ENCODE measurements around the gene CLCA2. TPM values are rescaled to one million over a fixed set of nuclear protein-coding genes. Genes with fewer than 3 reads are reported as not detected.

Gene CLCA2
- total and polyA plus RNA-seq, 2 donors (not counting 3 experiments of a cell fraction or from before 2014, with no cell fraction given): 0.01 to 0.11 TPM

- dilution Hi-C loops (cut with MboI; ENCODE audit: extremely low pct_ligation_motif_present, low sequenced_read_pairs) (no loop called here), intact Hi-C loops (cut with micrococcal nuclease) (loop anchor here (5.0 kb wide), 1 partner anchor 37 kb away; the partner anchor contains the start of gene CLCA1)
- Histone ChIP-seq H3K4me1 (ENCODE audit: control insufficient read depth, extremely low read depth, insufficient read depth, low read length) (peaks cover 13% of the 10 kb centered on the region), H3K36me3 (ENCODE audit: control insufficient read depth in 2 of 2, extremely low read depth in 1 of 2, insufficient read depth in 2 of 2, low read length in 2 of 2) (no peaks in the 10 kb centered on the region), H3K79me2 (ENCODE audit: control insufficient read depth, insufficient read depth, low read length) (no peaks in the 10 kb centered on the region), H3K4me3 (replicated peaks in 1 of 3; ENCODE audit: insufficient read depth in 1 of 3, low read depth in 1 of 3, low read length in 3 of 3) (no peak overlapping the region), H3K27me3 (ENCODE audit: control insufficient read depth in 2 of 2, insufficient read depth in 2 of 2, low read length in 2 of 2) (peaks cover 0 to 3% of the 10 kb centered on the region in 2 experiments), H3K9ac (replicated peaks; ENCODE audit: extremely low read depth, insufficient read depth, low read length) (no peak overlapping the region), H3K9me3 (replicated peaks; ENCODE audit: control insufficient read depth, insufficient read depth, low read length) (no peaks in the 10 kb centered on the region), H4K20me1 (replicated peaks; ENCODE audit: control insufficient read depth, extremely low read depth, insufficient read depth, low read length) (no peaks in the 10 kb centered on the region), H3K27ac (ENCODE audit: insufficient read depth, low read depth, low read length) (peak overlapping the region; percentile 40), H2AFZ (ENCODE audit: low read depth, low read length) (peak overlapping the region; percentile 79), H3K4me2 (ENCODE audit: insufficient read depth, low read length) (peak overlapping the region; percentile 9), H3K9me1 (replicated peaks; ENCODE audit: control insufficient read depth, extremely low read depth, insufficient read depth, low read length) (no peaks in the 10 kb centered on the region)
- DNase-seq (ENCODE audit: low read depth, low spot score): peak; percentile 81
- TF ChIP-seq POLR2A (IDR thresholded peaks at IDR 0.05; ENCODE audit: low read depth, low read length) (no peak), MAX (IDR thresholded peaks at IDR 0.05; ENCODE audit: insufficient read depth, insufficient read length) (no peak), JUN (IDR thresholded peaks at IDR 0.05; ENCODE audit: borderline replicate concordance, insufficient read depth, insufficient read length, low read depth) (no peak), POLR2AphosphoS5 (IDR thresholded peaks at IDR 0.05; ENCODE audit: insufficient read depth, low read depth, low read length) (peak; percentile 31), GATA2 (IDR thresholded peaks at IDR 0.05; ENCODE audit: insufficient read depth, insufficient read length, low read depth, low read length) (peak; percentile 33), MYC (IDR thresholded peaks at IDR 0.05; ENCODE audit: low read depth, low read length) (no peak), CTCF (IDR thresholded peaks at IDR 0.05; ENCODE audit: extremely low read depth in 1 of 2, insufficient read depth in 1 of 2, low read depth in 1 of 2, low read length in 2 of 2) (no peak), EZH2 (IDR thresholded peaks at IDR 0.05; ENCODE audit: borderline replicate concordance, low read depth, low read length, severe bottlenecking) (no peak), FOS (IDR thresholded peaks at IDR 0.05; ENCODE audit: borderline replicate concordance, insufficient read depth, low read length) (peak; percentile 73)
- ChIA-PET CTCF (interaction anchor here (0.6 to 1.6 kb wide), 7 partner anchors 11 to 78 kb away, joined by 3 to 6 read pairs (median 4); partner anchors contain the start of gene ODF2L), POLR2A (interaction anchor here (1.1 kb wide), 1 partner anchor 13 kb away, joined by 10 read pairs; no protein-coding TSS in a partner anchor)
- FAIRE-seq: peak; percentile 78
- BruUV-seq (replicated peaks): no TSS peak
Observed at GRCh38 chr1:86429835-86430234, 5.9 kb downstream of the CLCA2 start.
